Thoracic aorta (tissue), 2 donors: ENCODE data around the gene INSR. TPM values are rescaled to one million over a fixed set of nuclear protein-coding genes. Genes with fewer than 3 reads are reported as not detected.

Experiments used
- ATAC-seq: fragments of 150-250 bp; one replicate; pipeline ENCODE4 v1.8.0; 2017; ENCODE audit warnings: low read depth; ENCODE audit not compliant: insufficient number of reproducible peaks, low FRiP score
- DNase-seq: peaks from one replicate; pipeline ENCODE4 v3.0.0-alpha.2; 2020; ENCODE audit warnings: low spot score
- H3K27ac ChIP-seq, 2 donors: fragments of 200-600 bp; sonication (generic); 1 replicate in 1 of 2; 2 replicates in 1 of 2; pipeline ENCODE4 v1.5.1; 2016; ENCODE audit warnings: mild to moderate bottlenecking in 2 of 2, moderate library complexity in 2 of 2
- H3K27me3 ChIP-seq: fragments of 200-600 bp; sonication (generic); replicated peaks from 2 replicates; pipeline ENCODE4 v1.6.0; 2016; ENCODE audit warnings: mild to moderate bottlenecking; ENCODE audit not compliant: insufficient read depth
- H3K36me3 ChIP-seq: fragments of 200-600 bp; sonication (generic); one replicate; pipeline ENCODE4 v1.5.1; 2016
- H3K4me1 ChIP-seq, 2 donors: fragments of 200-600 bp; sonication (generic); 1 replicate in 1 of 2; 2 replicates in 1 of 2; pipeline versions ENCODE4 v1.5.1 to v1.6.0; 2016; ENCODE audit warnings: low read depth in 2 of 2, mild to moderate bottlenecking in 1 of 2; ENCODE audit not compliant: control insufficient read depth in 1 of 2
- H3K4me3 ChIP-seq: fragments of 200-600 bp; sonication (generic); 2 replicates; pipeline ENCODE4 v1.5.1; 2016; ENCODE audit warnings: mild to moderate bottlenecking
- H3K9me3 ChIP-seq: fragments of 200-600 bp; sonication (generic); 2 replicates; pipeline ENCODE4 v1.5.1; 2016
- CTCF ChIP-seq: fragments of 200-600 bp; sonication (generic); IDR thresholded peaks from one replicate; pipeline ENCODE4 v1.5.1; 2019; ENCODE audit warnings: antibody characterized with exemption
- total RNA-seq, 2 donors: library from RNA; depleted of rRNA; stranded (reverse); fragments of >200 nt; gene quantifications; one replicate each; pipeline versions ENCODE4 v1.1.0 to v1.2.3, GENCODE V29; 2016

Gene INSR
- total RNA-seq, 2 donors from 2014 or later: 102 to 116 TPM

- no peak for ATAC-seq
These were observed 121.4 kb downstream of the INSR start for GRCh38 chr19:7172794-7173193.

GRCh38 chr19:7170983-7171382 is 123.2 kb downstream of the INSR start:
- H3K27me3 ChIP-seq: no peaks in the 10 kb centered on the region
- H3K4me3 ChIP-seq: no peak overlapping the region
- H3K36me3 ChIP-seq: peaks cover 62% of the 10 kb centered on the region
- H3K27ac ChIP-seq: no peak overlapping the region
- H3K9me3 ChIP-seq: no peaks in the 10 kb centered on the region
- DNase-seq (no peak), ATAC-seq (no peak)
- no peaks in the 10 kb centered on the region for H3K4me1 ChIP-seq
- TF ChIP-seq CTCF: no peak

More at GRCh38 chr19:7172794-7173193, 121.4 kb downstream of the INSR start:
- DNase-seq: no peak
- Histone ChIP-seq H3K27me3 (no peaks in the 10 kb centered on the region), H3K4me3 (no peak overlapping the region), H3K9me3 (no peaks in the 10 kb centered on the region), H3K27ac (no peak overlapping the region), H3K4me1 (no peaks in the 10 kb centered on the region), H3K36me3 (peaks cover 53% of the 10 kb centered on the region)
- no peak for TF ChIP-seq CTCF

GRCh38 chr19:7168941-7169340 is 125.3 kb downstream of the INSR start:
- peaks cover 56% of the 10 kb centered on the region for H3K36me3 ChIP-seq
- TF ChIP-seq CTCF: no peak
- no peak for ATAC-seq
- H3K27ac ChIP-seq: no peak overlapping the region
- no peak overlapping the region for H3K4me3 ChIP-seq
- no peak for DNase-seq
- H3K9me3 ChIP-seq: no peaks in the 10 kb centered on the region
- H3K27me3 ChIP-seq: no peaks in the 10 kb centered on the region
- H3K4me1 ChIP-seq: no peaks in the 10 kb centered on the region

GRCh38 chr19:7161292-7161691 is 132.9 kb downstream of the INSR start:
- DNase-seq (no peak), ATAC-seq (no peak)
- Histone ChIP-seq H3K9me3 (no peaks in the 10 kb centered on the region), H3K4me3 (no peak overlapping the region), H3K4me1 (peaks cover 5 to 21% of the 10 kb centered on the region in 2 donors), H3K27ac (no peak overlapping the region), H3K27me3 (no peaks in the 10 kb centered on the region), H3K36me3 (peaks cover 22% of the 10 kb centered on the region)
- TF ChIP-seq CTCF: no peak

GRCh38 chr19:7159105-7159933 is 134.9 kb downstream of the INSR start:
- Histone ChIP-seq H3K4me1 (peaks cover 5 to 21% of the 10 kb centered on the region in 2 donors), H3K4me3 (peak overlapping the region; percentile 42), H3K27me3 (no peaks in the 10 kb centered on the region), H3K36me3 (peaks cover 23% of the 10 kb centered on the region), H3K27ac (peak overlapping the region; percentile 88 to 89), H3K9me3 (no peaks in the 10 kb centered on the region)
- TF ChIP-seq CTCF: no peak
- ATAC-seq (peak; percentile 92), DNase-seq (peak; percentile 79)
